Activated B cell treated with CpG ODN at 0.5 μM for 24 hours (primary cell): ENCODE data around the gene KHNYN. TPM values are rescaled to one million over a fixed set of nuclear protein-coding genes. Genes with fewer than 3 reads are reported as not detected.

Source experiments
- ATAC-seq: fragments of 200-7000 bp; cut with Tn5 transposase; one replicate; pipeline ENCODE4 v1.10.0; 2021; ENCODE audit warnings: low read depth, mild to moderate bottlenecking, moderate library complexity
- CTCF ChIA-PET: fragments of 350-600 bp; sonication (Branson Sonifier 250); formaldehyde crosslinking; loops from one replicate; lab custom pipeline; 2021; ENCODE audit warnings: antibody characterized with exemption; lab: Charles Lee
- POLR2A ChIA-PET: fragments of 350-600 bp; sonication (Branson Sonifier 250); formaldehyde crosslinking; loops from one replicate; lab custom pipeline; 2021; ENCODE audit warnings: antibody characterized with exemption; lab: Charles Lee
- DNase-seq: peaks from one replicate; pipeline ENCODE4 v3.0.0; 2022
- H3K27ac Mint-ChIP-seq: one replicate; pipeline ENCODE4 v1.8.0; 2020; ENCODE audit warnings: mixed read lengths
- H3K27me3 Mint-ChIP-seq: one replicate; pipeline ENCODE4 v1.8.0; 2021; ENCODE audit warnings: mixed read lengths
- H3K36me3 Mint-ChIP-seq: one replicate; pipeline ENCODE4 v1.8.0; 2021; ENCODE audit warnings: low read depth, mixed read lengths
- H3K4me1 Mint-ChIP-seq: one replicate; pipeline ENCODE4 v1.8.0; 2021; ENCODE audit warnings: mixed read lengths
- H3K4me3 Mint-ChIP-seq: one replicate; pipeline ENCODE4 v1.8.0; 2020; ENCODE audit warnings: mild to moderate bottlenecking, mixed read lengths
- H3K9me3 Mint-ChIP-seq: one replicate; pipeline ENCODE4 v1.8.0; 2020; ENCODE audit warnings: mixed read lengths
- intact Hi-C: fragments of 100-400 bp; cut with micrococcal nuclease; formaldehyde crosslinking; loops from one replicate; pipeline ENCODE4 v1.15.1; 2024
- total RNA-seq: library from RNA; stranded (reverse); gene quantifications from 2 replicates; pipeline ENCODE4 v1.2.3, GENCODE V29; 2022
- TF ChIP-seq, protein P1 (sequence below): fragments of 200-600 bp; IDR thresholded peaks from one replicate; pipeline ENCODE4 v1.8.0; 2022; ENCODE audit warnings: antibody characterized with exemption, mild to moderate bottlenecking

The KHNYN gene
- total RNA-seq = 121 and 130 TPM in 2 replicates

DNA sequence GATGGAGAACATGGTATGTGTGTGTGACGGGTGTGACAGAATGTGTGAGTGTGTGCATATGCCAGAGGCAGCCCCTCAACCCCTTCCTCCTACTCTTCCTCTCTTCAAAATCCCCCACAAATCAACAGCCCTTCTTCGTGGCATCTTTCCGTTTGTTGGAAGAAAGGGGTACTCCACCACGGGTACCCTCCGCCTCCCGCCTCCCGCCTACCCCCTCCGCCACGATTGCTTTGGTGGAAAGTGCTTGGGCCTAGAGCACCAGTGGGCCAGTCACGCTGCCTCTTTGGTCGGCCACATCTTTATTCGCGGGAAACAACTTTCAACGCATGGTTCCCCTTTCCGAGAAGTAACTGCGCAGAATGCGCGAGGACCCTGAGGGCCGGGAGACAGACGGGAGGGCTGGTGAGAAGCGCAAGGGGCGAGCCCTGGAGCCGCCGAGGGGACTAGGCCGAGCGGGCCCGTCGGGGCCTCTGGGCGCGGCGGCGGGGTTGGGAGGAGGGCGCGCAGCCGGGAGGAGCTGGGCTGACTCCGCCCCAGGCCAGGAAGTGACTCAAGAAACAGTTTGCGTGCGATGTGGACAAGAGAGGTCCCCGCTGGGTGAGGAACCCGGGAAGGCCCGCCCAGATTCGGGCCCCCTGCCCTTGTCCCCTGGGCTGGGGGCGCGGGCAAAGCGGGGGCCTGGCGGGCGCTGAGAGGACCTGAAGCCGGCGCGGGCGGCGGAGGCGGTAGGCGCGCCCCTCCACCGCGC is at the start of gene KHNYN, which contains the start of gene CBLN3:
KHNYN (plus strand) TSS at position 560 of the 748 bp plus-strand sequence. CDS start 777 bp downstream, outside the sequence.
CBLN3 (minus strand) TSS at position 274 of the 748 bp plus-strand sequence. CDS start 614 bp downstream, outside the sequence.
- ChIA-PET CTCF (interaction anchor here (0.6 to 9.3 kb wide), 6 partner anchors 64 to 187 kb away, joined by 3 to 353 read pairs (median 15); partner anchors contain the start of genes ADCY4, CIDEB and TINF2), POLR2A (interaction anchor here (0.6 to 5.6 kb wide), 32 partner anchors 10 to 1127 kb away, joined by 3 to 257 read pairs (median 8); partner anchors contain the start of genes ADCY4, CHMP4A, CIDEB and DHRS1)
- ATAC-seq (peak; percentile 77), DNase-seq (peak; percentile 83)
- H3K27me3 Mint-ChIP-seq = no peaks in the 10 kb centered on the region
- H3K27ac Mint-ChIP-seq = peak within 1 kb of the TSS; percentile 97
- TF ChIP-seq, protein P1, sequence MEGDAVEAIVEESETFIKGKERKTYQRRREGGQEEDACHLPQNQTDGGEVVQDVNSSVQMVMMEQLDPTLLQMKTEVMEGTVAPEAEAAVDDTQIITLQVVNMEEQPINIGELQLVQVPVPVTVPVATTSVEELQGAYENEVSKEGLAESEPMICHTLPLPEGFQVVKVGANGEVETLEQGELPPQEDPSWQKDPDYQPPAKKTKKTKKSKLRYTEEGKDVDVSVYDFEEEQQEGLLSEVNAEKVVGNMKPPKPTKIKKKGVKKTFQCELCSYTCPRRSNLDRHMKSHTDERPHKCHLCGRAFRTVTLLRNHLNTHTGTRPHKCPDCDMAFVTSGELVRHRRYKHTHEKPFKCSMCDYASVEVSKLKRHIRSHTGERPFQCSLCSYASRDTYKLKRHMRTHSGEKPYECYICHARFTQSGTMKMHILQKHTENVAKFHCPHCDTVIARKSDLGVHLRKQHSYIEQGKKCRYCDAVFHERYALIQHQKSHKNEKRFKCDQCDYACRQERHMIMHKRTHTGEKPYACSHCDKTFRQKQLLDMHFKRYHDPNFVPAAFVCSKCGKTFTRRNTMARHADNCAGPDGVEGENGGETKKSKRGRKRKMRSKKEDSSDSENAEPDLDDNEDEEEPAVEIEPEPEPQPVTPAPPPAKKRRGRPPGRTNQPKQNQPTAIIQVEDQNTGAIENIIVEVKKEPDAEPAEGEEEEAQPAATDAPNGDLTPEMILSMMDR = no peak
- H3K4me1 Mint-ChIP-seq = peaks cover 32% of the 10 kb centered on the region
- peak within 1 kb of the TSS; percentile 93 for H3K4me3 Mint-ChIP-seq
- intact Hi-C loops = loop anchor here (2.0 to 5.0 kb wide), 5 partner anchors 32 to 1127 kb away; partner anchors contain the start of genes DCAF11, NRL, NYNRIN and PPP1R3E
- H3K36me3 Mint-ChIP-seq = peaks cover 35% of the 10 kb centered on the region
- H3K9me3 Mint-ChIP-seq = no peaks in the 10 kb centered on the region

DNA sequence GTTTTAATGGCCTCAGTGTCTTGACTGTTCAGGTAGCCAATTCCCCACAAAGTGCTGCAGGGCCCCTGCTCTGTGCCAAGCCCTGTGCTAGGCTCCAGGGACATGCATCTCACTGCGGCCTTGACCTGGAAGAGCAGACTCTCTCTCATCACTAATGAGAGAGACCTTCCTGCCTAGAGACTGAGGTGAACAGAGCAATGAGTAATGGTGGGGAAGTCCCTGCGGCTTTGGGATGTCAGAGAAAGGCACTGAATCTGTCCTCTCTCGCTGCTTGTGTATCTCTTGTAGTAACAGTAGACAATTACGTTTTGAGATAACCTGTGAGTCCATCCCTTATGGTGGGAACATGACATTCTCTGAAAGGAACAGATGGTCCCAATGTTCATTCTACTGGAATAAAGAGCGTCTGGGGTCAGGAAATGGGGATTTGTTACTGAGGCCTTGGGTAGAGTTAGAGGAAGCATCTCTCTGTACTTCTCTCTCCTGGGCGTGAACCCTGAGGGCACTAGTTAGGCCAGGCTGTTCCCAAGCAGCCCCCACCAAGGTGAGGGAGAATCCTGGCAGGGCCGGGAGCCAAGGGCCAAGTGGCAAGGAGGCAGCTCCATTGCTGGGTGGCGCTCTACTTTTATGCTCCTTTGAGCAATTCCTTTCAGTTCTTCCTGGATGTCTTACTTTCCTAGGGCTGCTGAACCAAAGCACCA is 48.2 kb upstream of the KHNYN start:
- no peaks in the 10 kb centered on the region for H3K9me3 Mint-ChIP-seq
- POLR2A ChIA-PET = interaction anchor here (1.2 kb wide), 1 partner anchor 50 kb away, joined by 3 read pairs; no protein-coding TSS in a partner anchor
- ATAC-seq = no peak
- H3K4me1 Mint-ChIP-seq = no peaks in the 10 kb centered on the region
- no peak overlapping the region for H3K4me3 Mint-ChIP-seq
- H3K36me3 Mint-ChIP-seq = no peaks in the 10 kb centered on the region
- intact Hi-C loops = no loop called here
- CTCF ChIA-PET = no interaction called here
- DNase-seq = no peak
- TF ChIP-seq, protein P1 = no peak
- H3K27ac Mint-ChIP-seq = no peak overlapping the region
- peaks cover 7% of the 10 kb centered on the region for H3K27me3 Mint-ChIP-seq

- intact Hi-C loops = no loop called here
- H3K36me3 Mint-ChIP-seq = no peaks in the 10 kb centered on the region
- POLR2A ChIA-PET = interaction anchor here (1.2 kb wide), 1 partner anchor 50 kb away, joined by 3 read pairs; no protein-coding TSS in a partner anchor
- DNase-seq (no peak), ATAC-seq (no peak)
- H3K4me1 Mint-ChIP-seq = no peaks in the 10 kb centered on the region
- no peak overlapping the region for H3K27ac Mint-ChIP-seq
- CTCF ChIA-PET = no interaction called here
- TF ChIP-seq, protein P1 = no peak
- no peaks in the 10 kb centered on the region for H3K9me3 Mint-ChIP-seq
- no peak overlapping the region for H3K4me3 Mint-ChIP-seq
- H3K27me3 Mint-ChIP-seq = peaks cover 11% of the 10 kb centered on the region
These were observed 47.7 kb upstream of the KHNYN start for GRCh38 chr14:24382064-24382371.

- DNase-seq (no peak), ATAC-seq (no peak)
- no peak overlapping the region for H3K4me3 Mint-ChIP-seq
- intact Hi-C loops = no loop called here
- POLR2A ChIA-PET = interaction anchor here (1.0 kb wide), 1 partner anchor 18 kb away, joined by 4 read pairs; no protein-coding TSS in a partner anchor
- CTCF ChIA-PET = interaction anchor here (1.1 kb wide), 1 partner anchor 19 kb away, joined by 3 read pairs; no protein-coding TSS in a partner anchor
- no peaks in the 10 kb centered on the region for H3K9me3 Mint-ChIP-seq
- TF ChIP-seq, protein P1 = no peak
- H3K36me3 Mint-ChIP-seq = no peaks in the 10 kb centered on the region
- no peaks in the 10 kb centered on the region for H3K4me1 Mint-ChIP-seq
- H3K27me3 Mint-ChIP-seq = peaks cover 19% of the 10 kb centered on the region
- H3K27ac Mint-ChIP-seq = no peak overlapping the region
These were observed 45.6 kb upstream of the KHNYN start for GRCh38 chr14:24384169-24384568.
